GM12878 (cell line): ENCODE results near the gene FSTL4. TPM values are rescaled to one million over a fixed set of nuclear protein-coding genes. Genes with fewer than 3 reads are reported as not detected.

Source experiments
- ATAC-seq: fragments of 200-7000 bp; cut with Tn5 transposase; 3 replicates; pipeline ENCODE4 v1.9.1; 2020; ENCODE audit warnings: mild to moderate bottlenecking, moderate library complexity
- BruUV-seq: library from RNA; stranded (reverse); fragments of 400-500 nt; replicated peaks from 2 replicates; lab custom pipeline; 2021; lab: Mats Ljungman, UMichigan
- CTCF ChIA-PET: fragments of 300-600 bp; sonication (Branson Sonifier 250); formaldehyde crosslinking; extraction: SDS; loops from one replicate; lab custom pipeline; 2021; ENCODE audit warnings: inconsistent platforms; lab: Yijun Ruan, JAX
- POLR2A ChIA-PET: fragments of 350-600 bp; formaldehyde crosslinking; extraction: SDS; loops from one replicate; lab custom pipeline; 2021; ENCODE audit warnings: inconsistent platforms; lab: Charles Lee
- RAD21 ChIA-PET: fragments of 300-600 bp; sonication (Branson Sonifier 250); formaldehyde crosslinking; loops from one replicate; lab custom pipeline; 2023; ENCODE audit warnings: antibody characterized with exemption; ENCODE audit not compliant: unreplicated experiment; lab: Charles Lee
- SMC1A ChIA-PET: fragments of 300-600 bp; sonication (Branson Sonifier 250); formaldehyde crosslinking; loops from one replicate; lab custom pipeline; 2023; ENCODE audit not compliant: unreplicated experiment, uncharacterized antibody; lab: Charles Lee
- DNase-seq: peaks from one replicate; pipeline ENCODE4 v3.0.0-alpha.2; 2011; ENCODE audit warnings: low read depth, low spot score
- FAIRE-seq: peaks from 3 replicates; lab custom pipeline; 2011; peaks lifted over from hg19 to GRCh38; lab: Jason Lieb, UNC
- H2AFZ ChIP-seq: 2 replicates; pipeline ENCODE4 v1.6.0; 2011; ENCODE audit warnings: low read depth, low read length, control low read depth; ENCODE audit not compliant: control insufficient read depth
- H3K27ac ChIP-seq: 2 replicates; pipeline ENCODE4 v1.5.1; 2011; ENCODE audit warnings: control low read depth; ENCODE audit not compliant: control insufficient read depth, insufficient read depth
- H3K27me3 ChIP-seq, 2 experiments: replicated peaks in 1 of 2; 2 replicates each; pipeline versions ENCODE4 v1.6.0 to v1.6.1; 2011; ENCODE audit warnings: low read length in 1 of 2; ENCODE audit not compliant: control insufficient read depth in 2 of 2, insufficient read depth in 2 of 2
- H3K36me3 ChIP-seq, 2 experiments: 2 replicates each; pipeline ENCODE4 v1.5.1; 2011; ENCODE audit warnings: low read length in 1 of 2; ENCODE audit not compliant: control insufficient read depth in 2 of 2, insufficient read depth in 2 of 2
- H3K4me1 ChIP-seq: 2 replicates; pipeline ENCODE4 v1.6.1; 2011; ENCODE audit warnings: mild to moderate bottlenecking, low read length, moderate library complexity, mixed read lengths; ENCODE audit not compliant: control insufficient read depth, insufficient read depth
- H3K4me2 ChIP-seq: 2 replicates; pipeline ENCODE4 v1.6.0; 2011; ENCODE audit warnings: control low read depth; ENCODE audit not compliant: control insufficient read depth, insufficient read depth
- H3K4me3 ChIP-seq: fragments of 200-600 bp; sonication (generic); 2 replicates; pipeline ENCODE4 v1.5.1; 2016
- H3K79me2 ChIP-seq: 2 replicates; pipeline ENCODE4 v1.6.0; 2011; ENCODE audit warnings: low read length; ENCODE audit not compliant: control insufficient read depth, insufficient read depth
- H3K9ac ChIP-seq: 2 replicates; pipeline ENCODE4 v1.8.0; 2011; ENCODE audit warnings: low read length, control low read depth, mixed read lengths; ENCODE audit not compliant: control insufficient read depth, insufficient read depth
- H3K9me3 ChIP-seq: replicated peaks from 3 replicates; pipeline ENCODE4 v1.5.1; 2011; ENCODE audit warnings: mild to moderate bottlenecking, low read length; ENCODE audit not compliant: control insufficient read depth, insufficient read depth
- H4K20me1 ChIP-seq: 2 replicates; pipeline ENCODE4 v1.6.0; 2011; ENCODE audit not compliant: control insufficient read depth, insufficient read depth
- CBFB ChIP-seq: IDR thresholded peaks from 2 replicates; pipeline ENCODE4 v1.6.1; 2016; ENCODE audit warnings: antibody characterized with exemption, low read depth
- CEBPB ChIP-seq, 2 experiments: fragments of 150-350 bp in 1 of 2; IDR thresholded peaks; 2 replicates each; pipeline ENCODE4 v1.6.1; 2012 to 2014; ENCODE audit warnings: low read depth in 2 of 2, low read length in 2 of 2, borderline replicate concordance in 1 of 2, inconsistent platforms in 1 of 2
- CREB1 ChIP-seq: IDR thresholded peaks from 2 replicates; pipeline ENCODE4 v1.6.1; 2012; ENCODE audit warnings: low read depth, mild to moderate bottlenecking, inconsistent platforms
- EED ChIP-seq: sonication (generic); IDR thresholded peaks from 2 replicates; pipeline ENCODE4 v1.6.1; 2016; ENCODE audit warnings: antibody characterized with exemption, low read depth
- IKZF2 ChIP-seq, 2 experiments: fragments of 450-650 bp; IDR thresholded peaks; 2 replicates each; pipeline ENCODE4 v1.6.1; 2017; ENCODE audit warnings: mild to moderate bottlenecking in 2 of 2, moderate library complexity in 2 of 2
- KDM1A ChIP-seq: fragments of 200-600 bp; sonication (generic); IDR thresholded peaks from 2 replicates; pipeline ENCODE4 v1.6.1; 2016; ENCODE audit warnings: borderline replicate concordance
- LARP7 ChIP-seq: fragments of 450-650 bp; IDR thresholded peaks from 2 replicates; pipeline ENCODE4 v1.6.1; 2017; ENCODE audit warnings: mild to moderate bottlenecking
- NRF1 ChIP-seq: conservative IDR thresholded peaks from 2 replicates; pipeline ENCODE4 v1.6.1; 2011; ENCODE audit warnings: mild to moderate bottlenecking, low read depth, low read length, improper control_type of control experiment
- PAX8 ChIP-seq: fragments of 450-650 bp; IDR thresholded peaks from 2 replicates; pipeline ENCODE4 v1.6.1; 2017; ENCODE audit warnings: mild to moderate bottlenecking, moderate library complexity
- PKNOX1 ChIP-seq: fragments of 450-650 bp; IDR thresholded peaks from 2 replicates; pipeline ENCODE4 v1.6.1; 2016; ENCODE audit warnings: mild to moderate bottlenecking
- RCOR1 ChIP-seq: conservative IDR thresholded peaks from 2 replicates; pipeline ENCODE4 v1.6.1; 2012; ENCODE audit warnings: low read depth, low read length, improper control_type of control experiment
- RELA ChIP-seq: fragments of 450-650 bp; IDR thresholded peaks from 2 replicates; pipeline ENCODE4 v1.8.0; 2014; ENCODE audit warnings: borderline replicate concordance; ENCODE audit not compliant: partially characterized antibody
- SMARCA5 ChIP-seq: fragments of 450-650 bp; IDR thresholded peaks from 2 replicates; pipeline ENCODE4 v1.6.1; 2017; ENCODE audit warnings: mild to moderate bottlenecking
- SMC3 ChIP-seq: IDR thresholded peaks from 2 replicates; pipeline ENCODE4 v1.6.1; 2011; ENCODE audit warnings: low read length, improper control_type of control experiment, borderline replicate concordance
- TAF1 ChIP-seq: IDR thresholded peaks from 2 replicates; pipeline ENCODE4 v1.6.1; 2011; ENCODE audit warnings: mild to moderate bottlenecking, low read depth, low read length, borderline replicate concordance
- TCF3 ChIP-seq: IDR thresholded peaks from 2 replicates; pipeline ENCODE4 v1.6.1; 2012; ENCODE audit warnings: low read depth, mild to moderate bottlenecking, low read length, borderline replicate concordance; ENCODE audit not compliant: insufficient read depth
- TCF7 ChIP-seq: IDR thresholded peaks from 2 replicates; pipeline ENCODE4 v1.6.1; 2014; ENCODE audit warnings: antibody characterized with exemption, borderline replicate concordance
- WGBS: methylation state at CpG from one replicate; pipeline ENCODE4 v1.1.6; 2016; ENCODE audit warnings: low lambda C conversion rate; ENCODE audit not compliant: insufficient replicate concordance, insufficient coverage; ENCODE audit errors: missing lambda C conversion rate; 5-methylcytosine and 5-hydroxymethylcytosine counted together
- in situ Hi-C: fragments of 300-500 bp; cut with MboI; formaldehyde crosslinking; loops from 9 replicates; pipeline ENCODE4 v1.14.3; 2018; ENCODE audit warnings: mixed read lengths
- intact Hi-C: fragments of 100-400 bp; cut with micrococcal nuclease; formaldehyde crosslinking; loops from one replicate; pipeline ENCODE4 v1.14.2; 2022; ENCODE audit not compliant: unreplicated experiment
- polyA plus RNA-seq, 11 experiments: library from polyadenylated mRNA; depleted of rRNA in 4 of 11; unstranded in 6 of 11; stranded (reverse) in 5 of 11; fragments of >200 nt; fragmentation: Nextera tagmentation in 4 of 11; fragmentation: Illumina TruSeq in 1 of 11; extraction: Ambion mirVana in 4 of 11; extraction: Trizol in 1 of 11; gene quantifications; 1 replicate in 1 of 11; 2 replicates in 10 of 11; pipeline versions ENCODE4 v1.2.1 to v1.2.3, GENCODE V29; 2011 to 2016; ENCODE audit warnings: inconsistent platforms in 2 of 11, missing spikeins in 2 of 11, low read depth in 1 of 11
- total RNA-seq, 4 experiments: library from RNA; depleted of rRNA in 3 of 4; stranded (reverse); fragments of >200 nt in 3 of 4; fragmentation: Illumina TruSeq in 1 of 4; extraction: Trizol in 1 of 4; gene quantifications; 2 replicates each; pipeline versions ENCODE4 v1.2.1 to v1.2.3, GENCODE V29; 2013 to 2021

FSTL4 gene
- total and polyA plus RNA-seq, 10 of the 15 experiments (the other 5 are each of a cell fraction or from before 2014, with no cell fraction given): 0.01 to 0.79 (median 0.21) TPM; not detected in 6

GRCh38 chr5:133473291-133473690 is 139.1 kb downstream of the FSTL4 start:
- TF ChIP-seq CEBPB (IDR thresholded peaks at IDR 0.05; ENCODE audit: borderline replicate concordance in 1 of 2, low read depth in 2 of 2, low read length in 2 of 2) (no peak), LARP7 (no peak), SMARCA5 (no peak), RELA (no peak), RCOR1 (no peak), TAF1 (no peak), KDM1A (no peak), TCF7 (no peak)
- TF ChIP-seq, all 136 proteins: peak for 0
- Histone ChIP-seq H3K4me3 (no peak overlapping the region), H3K79me2 (no peaks in the 10 kb centered on the region), H4K20me1 (no peaks in the 10 kb centered on the region), H2AFZ (no peak overlapping the region), H3K9ac (no peak overlapping the region), H3K36me3 (no peaks in the 10 kb centered on the region), H3K27me3 (peaks cover 2 to 6% of the 10 kb centered on the region in 2 experiments; a peak in 3 of 4 replicates), H3K27ac (no peak overlapping the region), H3K4me2 (no peak overlapping the region), H3K9me3 (no peaks in the 10 kb centered on the region), H3K4me1 (no peaks in the 10 kb centered on the region)
- BruUV-seq: no TSS peak
- WGBS: 32% methylated on average over 8 of the region's 8 CpGs
- in situ Hi-C loops: no loop called here
- intact Hi-C loops: no loop called here
- ChIA-PET SMC1A (no interaction called here), CTCF (no interaction called here), POLR2A (no interaction called here), RAD21 (no interaction called here)
- FAIRE-seq: no peak
- ATAC-seq: no peak
- no peak for DNase-seq

GRCh38 chr5:133472829-133473228 is 139.5 kb downstream of the FSTL4 start:
- no peaks in the 10 kb centered on the region for H3K9me3 ChIP-seq
- CTCF ChIA-PET: interaction anchor here (0.9 kb wide), 1 partner anchor 395 kb away, joined by 3 read pairs; no protein-coding TSS in a partner anchor
- no peaks in the 10 kb centered on the region for H4K20me1 ChIP-seq
- intact Hi-C loops (no loop called here), in situ Hi-C loops (no loop called here)
- H3K79me2 ChIP-seq: no peaks in the 10 kb centered on the region
- no peak overlapping the region for H3K4me3 ChIP-seq
- no peak overlapping the region for H3K4me2 ChIP-seq
- RAD21 ChIA-PET: no interaction called here
- H3K9ac ChIP-seq: no peak overlapping the region
- no peak overlapping the region for H3K27ac ChIP-seq
- no peaks in the 10 kb centered on the region for H3K36me3 ChIP-seq
- ATAC-seq: no peak
- SMC1A ChIA-PET: no interaction called here
- no peak for DNase-seq
- POLR2A ChIA-PET: no interaction called here
- WGBS: 0% methylated on average over 1 of the region's 1 CpG
- H3K27me3 ChIP-seq: peaks cover 2 to 6% of the 10 kb centered on the region in 2 experiments; a peak in 3 of 4 replicates
- FAIRE-seq: no peak
- no TSS peak for BruUV-seq
- H3K4me1 ChIP-seq: no peaks in the 10 kb centered on the region
- H2AFZ ChIP-seq: no peak overlapping the region
- TF ChIP-seq CBFB: no peak
- TF ChIP-seq IKZF2 (IDR thresholded peaks at IDR 0.05): no peak
- TF ChIP-seq SMC3: no peak
- TF ChIP-seq NRF1: no peak
- TF ChIP-seq PKNOX1: no peak
- no peak for TF ChIP-seq CREB1
- TF ChIP-seq TCF3: no peak
- TF ChIP-seq PAX8: no peak
- TF ChIP-seq EED: no peak
